Panc1 (cell line): Measurements from ENCODE around the gene SLC35G2. TPM values are rescaled to one million over a fixed set of nuclear protein-coding genes. Genes with fewer than 3 reads are reported as not detected.

ENCODE experiments used
- ATAC-seq: fragments of 200-7000 bp; cut with Tn5 transposase; 2 replicates; pipeline ENCODE4 v1.9.1; 2020; ENCODE audit warnings: mild to moderate bottlenecking, moderate library complexity
- BruUV-seq: library from RNA; stranded (reverse); fragments of 400-500 nt; replicated peaks from 2 replicates; lab custom pipeline; 2021; lab: Mats Ljungman, UMichigan
- CTCF ChIA-PET: fragments of 300-600 bp; sonication (Branson Sonifier 250); formaldehyde crosslinking; loops from one replicate; lab custom pipeline; 2022; ENCODE audit warnings: antibody characterized with exemption; lab: Charles Lee
- POLR2A ChIA-PET: fragments of 300-600 bp; sonication (Branson Sonifier 250); formaldehyde crosslinking; loops from one replicate; lab custom pipeline; 2022; ENCODE audit warnings: antibody characterized with exemption; lab: Charles Lee
- DNase-seq: peaks from one replicate; pipeline ENCODE4 v3.0.0-alpha.2; 2010; ENCODE audit warnings: low read depth, low spot score
- H3K27ac ChIP-seq: 2 replicates; pipeline ENCODE4 v1.5.1; 2011; ENCODE audit warnings: mild to moderate bottlenecking, low read length, inconsistent platforms
- H3K27me3 ChIP-seq: fragments of 200-500 bp; sonication (Bioruptor generic); 2 replicates; pipeline ENCODE4 v1.6.0; 2014; ENCODE audit warnings: low read length, inconsistent platforms; ENCODE audit not compliant: control insufficient read depth, insufficient read depth
- H3K36me3 ChIP-seq: fragments of 200-500 bp; sonication (Bioruptor generic); 2 replicates; pipeline ENCODE4 v1.5.1; 2014; ENCODE audit warnings: inconsistent platforms, mild to moderate bottlenecking, low read length, moderate library complexity; ENCODE audit not compliant: control insufficient read depth, insufficient read depth
- H3K4me1 ChIP-seq: 2 replicates; pipeline ENCODE4 v1.5.1; 2011; ENCODE audit warnings: inconsistent platforms, mild to moderate bottlenecking, low read length, moderate library complexity; ENCODE audit not compliant: control insufficient read depth, insufficient read depth
- H3K4me3 ChIP-seq, 2 experiments: 2 replicates each; pipeline ENCODE4 v1.5.1; 2011 to 2012; ENCODE audit warnings: low read depth in 2 of 2, low read length in 2 of 2, mild to moderate bottlenecking in 2 of 2, inconsistent platforms in 1 of 2, moderate library complexity in 1 of 2
- H3K9me3 ChIP-seq: fragments of 200-500 bp; sonication (Bioruptor generic); 2 replicates; pipeline ENCODE4 v1.5.1; 2014; ENCODE audit warnings: low read depth, mild to moderate bottlenecking, inconsistent platforms, low read length, moderate library complexity; ENCODE audit not compliant: control insufficient read depth, insufficient read depth
- POLR2AphosphoS5 ChIP-seq: IDR thresholded peaks from 2 replicates; pipeline ENCODE4 v1.6.1; 2012; ENCODE audit warnings: mild to moderate bottlenecking, low read depth, low read length, moderate library complexity
- REST ChIP-seq, 2 experiments: IDR thresholded peaks; 2 replicates each; pipeline ENCODE4 v1.6.1; 2011 to 2012; ENCODE audit warnings: low read depth in 2 of 2, control low read depth in 1 of 2, low read length in 1 of 2, mild to moderate bottlenecking in 1 of 2, moderate library complexity in 1 of 2; ENCODE audit not compliant: insufficient read depth in 1 of 2
- SIN3A ChIP-seq: IDR thresholded peaks from 2 replicates; pipeline ENCODE4 v1.6.1; 2012; ENCODE audit warnings: low read depth, mild to moderate bottlenecking, low read length, moderate library complexity, borderline replicate concordance; ENCODE audit not compliant: insufficient read depth
- TCF7L2 ChIP-seq: IDR thresholded peaks from 2 replicates; pipeline ENCODE4 v1.6.1; 2011; ENCODE audit warnings: mild to moderate bottlenecking, low read depth, low read length, inconsistent platforms
- in situ Hi-C: cut with HindIII; loops from 2 replicates; pipeline ENCODE4 v1.10.0; 2016; ENCODE audit warnings: low sequenced_read_pairs, low pct_unique_long_range_greater_than_20kb
- intact Hi-C: fragments of 100-400 bp; cut with micrococcal nuclease; formaldehyde crosslinking; loops from one replicate; pipeline ENCODE4 v1.10.0; 2022; ENCODE audit not compliant: unreplicated experiment
- total RNA-seq: library from RNA; stranded (reverse); gene quantifications from one replicate; pipeline ENCODE4 v1.2.1, GENCODE V29; 2021; ENCODE audit not compliant: unreplicated experiment
- TF ChIP-seq, protein P1 (sequence below): fragments of 450-650 bp; IDR thresholded peaks from 2 replicates; pipeline ENCODE4 v1.5.1; 2017; ENCODE audit warnings: mild to moderate bottlenecking

The SLC35G2 gene
- total RNA-seq, 1 experiment from 2014 or later, result 15.0 TPM

- no peaks in the 10 kb centered on the region for H3K27me3 ChIP-seq
- POLR2A ChIA-PET, result no interaction called here
- BruUV-seq, result no TSS peak
- ATAC-seq, result no peak
- H3K9me3 ChIP-seq, result no peaks in the 10 kb centered on the region
- no peak overlapping the region for H3K4me3 ChIP-seq
- H3K4me1 ChIP-seq, result peaks cover 9% of the 10 kb centered on the region
- H3K27ac ChIP-seq, result no peak overlapping the region
- H3K36me3 ChIP-seq, result no peaks in the 10 kb centered on the region
- in situ Hi-C loops (no loop called here), intact Hi-C loops (no loop called here)
- CTCF ChIA-PET, result no interaction called here
- TF ChIP-seq, protein P1, sequence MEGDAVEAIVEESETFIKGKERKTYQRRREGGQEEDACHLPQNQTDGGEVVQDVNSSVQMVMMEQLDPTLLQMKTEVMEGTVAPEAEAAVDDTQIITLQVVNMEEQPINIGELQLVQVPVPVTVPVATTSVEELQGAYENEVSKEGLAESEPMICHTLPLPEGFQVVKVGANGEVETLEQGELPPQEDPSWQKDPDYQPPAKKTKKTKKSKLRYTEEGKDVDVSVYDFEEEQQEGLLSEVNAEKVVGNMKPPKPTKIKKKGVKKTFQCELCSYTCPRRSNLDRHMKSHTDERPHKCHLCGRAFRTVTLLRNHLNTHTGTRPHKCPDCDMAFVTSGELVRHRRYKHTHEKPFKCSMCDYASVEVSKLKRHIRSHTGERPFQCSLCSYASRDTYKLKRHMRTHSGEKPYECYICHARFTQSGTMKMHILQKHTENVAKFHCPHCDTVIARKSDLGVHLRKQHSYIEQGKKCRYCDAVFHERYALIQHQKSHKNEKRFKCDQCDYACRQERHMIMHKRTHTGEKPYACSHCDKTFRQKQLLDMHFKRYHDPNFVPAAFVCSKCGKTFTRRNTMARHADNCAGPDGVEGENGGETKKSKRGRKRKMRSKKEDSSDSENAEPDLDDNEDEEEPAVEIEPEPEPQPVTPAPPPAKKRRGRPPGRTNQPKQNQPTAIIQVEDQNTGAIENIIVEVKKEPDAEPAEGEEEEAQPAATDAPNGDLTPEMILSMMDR, result no peak
- TF ChIP-seq TCF7L2 (no peak), POLR2AphosphoS5 (no peak), REST (IDR thresholded peaks at IDR 0.05; ENCODE audit: insufficient read depth in 1 of 2, low read depth in 2 of 2, low read length in 1 of 2) (no peak), SIN3A (no peak)
- no peak for DNase-seq
These were observed 37.7 kb downstream of the SLC35G2 start for GRCh38 chr3:136856665-136857064.

- ATAC-seq (no peak), DNase-seq (no peak)
- H3K27ac ChIP-seq, result no peak overlapping the region
- H3K36me3 ChIP-seq, result no peaks in the 10 kb centered on the region
- in situ Hi-C loops (no loop called here), intact Hi-C loops (no loop called here)
- no TSS peak for BruUV-seq
- no peak overlapping the region for H3K4me3 ChIP-seq
- no peaks in the 10 kb centered on the region for H3K9me3 ChIP-seq
- H3K27me3 ChIP-seq, result no peaks in the 10 kb centered on the region
- TF ChIP-seq POLR2AphosphoS5, result no peak
- TF ChIP-seq, protein P1, result no peak
- no peak for TF ChIP-seq REST (IDR thresholded peaks at IDR 0.05; ENCODE audit: insufficient read depth in 1 of 2, low read depth in 2 of 2, low read length in 1 of 2)
- TF ChIP-seq TCF7L2, result no peak
- no peak for TF ChIP-seq SIN3A
- peaks cover 9% of the 10 kb centered on the region for H3K4me1 ChIP-seq
- POLR2A ChIA-PET, result no interaction called here
- CTCF ChIA-PET, result no interaction called here
These were observed 39.5 kb downstream of the SLC35G2 start for GRCh38 chr3:136858381-136858780.
